Measurements from ENCODE around the gene MADCAM1. TPM values are rescaled to one million over a fixed set of nuclear protein-coding genes. Genes with fewer than 3 reads are reported as not detected.
"Not testable (repeated sequence)": the region's sequence is repeated elsewhere in the genome, so short reads cannot be mapped to it uniquely, and the experiment has no call there.

Gene MADCAM1
- total RNA-seq, 1 donor from 2014 or later: 0.07 TPM

DNA sequence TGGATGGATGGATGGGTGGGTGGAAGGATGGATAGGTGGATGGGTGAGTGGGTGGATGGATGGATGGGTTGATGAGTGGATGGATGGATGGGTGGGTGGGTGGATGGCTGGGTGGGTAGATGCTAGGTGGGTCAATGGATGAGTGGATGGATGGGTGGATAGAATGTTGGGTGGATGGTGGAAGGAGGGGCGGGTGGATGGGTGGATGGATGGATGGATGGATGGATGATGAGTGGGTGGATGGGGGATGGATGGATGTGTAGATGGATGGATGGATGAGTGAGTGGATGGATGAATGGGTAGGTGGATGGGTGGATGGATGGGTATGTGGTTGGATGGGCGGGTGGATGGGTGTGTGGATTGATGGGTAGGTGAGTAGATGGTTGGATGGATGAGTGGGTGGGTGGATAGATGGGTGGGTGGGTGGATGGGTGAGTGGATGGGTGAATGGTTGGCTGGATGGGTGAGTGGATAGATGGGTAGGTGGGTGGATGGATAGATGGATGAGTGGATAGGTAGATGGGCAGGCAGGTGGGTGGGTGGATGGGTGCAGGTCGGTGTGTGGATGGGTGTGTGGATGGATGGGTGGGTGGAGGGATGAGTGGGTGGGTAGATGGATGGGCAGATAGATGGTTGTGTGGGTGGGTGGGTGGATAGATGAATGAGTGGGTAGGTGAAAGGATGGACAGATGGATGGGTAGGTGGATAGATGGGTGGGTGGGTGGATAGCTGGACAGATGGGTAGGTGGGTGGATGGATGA is 31.1 kb upstream of the MADCAM1 start:
- no peak for DNase-seq (ENCODE audit: low read depth, low spot score)

DNA sequence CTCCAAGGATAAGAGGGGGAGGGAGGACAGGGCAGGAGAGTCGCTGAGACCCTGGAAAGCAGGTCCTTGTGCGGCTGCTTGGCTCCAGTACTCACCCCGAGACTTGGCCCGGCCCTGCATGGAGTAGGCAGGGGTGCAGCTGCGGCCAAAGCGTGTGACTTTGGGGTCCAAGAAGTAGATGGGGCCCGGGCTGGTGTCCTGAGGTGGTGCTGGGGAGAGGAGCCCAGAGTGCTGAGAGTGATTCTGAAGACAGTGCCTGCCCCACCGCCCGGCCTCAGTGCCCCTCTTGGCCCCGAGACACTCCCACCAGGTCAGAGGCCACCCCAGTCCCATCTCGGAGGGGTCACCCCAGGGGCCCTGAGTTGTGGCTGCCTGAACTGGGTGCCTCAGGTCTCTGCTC is 28.7 kb upstream of the MADCAM1 start:
- no peak for DNase-seq (ENCODE audit: low read depth, low spot score)

DNA sequence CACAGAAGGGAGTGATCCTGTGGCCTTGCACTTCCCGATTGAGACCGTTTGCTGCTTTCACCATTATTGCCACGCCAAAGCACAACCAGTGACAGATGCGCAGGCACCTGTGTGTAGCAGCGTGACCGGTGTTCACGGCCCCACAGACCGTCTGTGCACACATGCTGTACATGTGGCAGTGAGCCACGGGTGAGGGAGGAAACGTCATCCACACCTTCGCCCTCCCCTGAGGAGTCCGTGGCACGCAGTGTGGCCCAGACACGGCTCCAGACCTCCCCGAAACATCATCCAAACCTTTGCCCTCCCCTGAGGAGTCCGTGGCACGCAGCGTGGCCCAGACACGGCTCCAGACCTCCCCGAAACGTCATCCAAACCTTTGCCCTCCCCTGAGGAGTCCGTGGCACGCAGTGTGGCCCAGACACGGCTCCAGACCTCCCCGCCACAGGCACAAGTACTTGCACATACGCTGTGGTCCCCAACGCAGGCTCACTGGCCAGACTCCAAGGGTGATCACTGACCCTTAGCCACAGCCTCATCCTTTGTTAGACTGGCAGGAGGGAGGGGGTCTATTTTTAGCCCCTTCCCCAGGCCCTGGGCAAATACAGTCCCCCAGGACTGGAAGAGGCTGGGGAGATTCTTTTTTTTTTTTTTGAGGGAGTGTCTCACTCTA is 27.6 kb upstream of the MADCAM1 start:
- no peak for DNase-seq (ENCODE audit: low read depth, low spot score)

DNA sequence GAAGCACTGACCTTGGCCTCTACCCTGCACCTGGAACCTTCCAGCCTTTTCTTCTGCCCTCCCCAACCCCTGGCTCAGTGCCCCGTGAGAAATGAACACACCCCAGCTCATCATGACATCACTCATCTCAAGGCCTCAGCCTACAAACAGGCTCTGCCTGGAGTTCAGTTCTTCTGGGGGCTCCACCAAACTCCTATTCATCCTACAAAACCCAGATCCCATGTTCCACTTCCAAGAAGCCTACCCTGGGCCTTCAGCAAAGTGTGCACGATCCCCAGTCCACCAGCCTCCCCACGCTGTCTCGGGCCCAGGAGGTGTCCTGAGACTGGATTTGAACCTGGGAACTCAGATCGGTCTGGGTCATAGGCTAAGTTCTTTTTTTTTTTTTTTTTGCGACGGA is 26.5 kb upstream of the MADCAM1 start:
- DNase-seq (ENCODE audit: low read depth, low spot score): no peak

DNA sequence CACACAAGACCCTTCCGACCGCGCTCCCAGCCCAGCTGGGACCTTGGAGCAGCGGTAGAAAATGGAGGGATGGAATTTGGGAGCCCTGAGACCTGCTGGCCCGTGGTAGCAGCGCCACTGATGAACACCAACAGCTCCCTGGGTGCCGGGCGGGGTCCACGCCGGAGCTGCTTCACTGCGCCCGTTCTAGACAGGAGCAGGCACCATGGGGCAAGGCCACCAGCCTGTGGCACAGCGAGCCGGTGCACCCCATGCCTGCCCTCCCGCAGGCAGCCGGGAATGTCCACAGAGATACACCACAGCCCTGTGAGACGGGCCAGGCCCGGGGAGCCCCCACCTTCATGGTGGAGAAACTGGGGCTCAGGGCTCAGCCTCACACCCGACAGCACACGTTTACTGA is 25.6 kb upstream of the MADCAM1 start:
- no peak for DNase-seq (ENCODE audit: low read depth, low spot score)

DNA sequence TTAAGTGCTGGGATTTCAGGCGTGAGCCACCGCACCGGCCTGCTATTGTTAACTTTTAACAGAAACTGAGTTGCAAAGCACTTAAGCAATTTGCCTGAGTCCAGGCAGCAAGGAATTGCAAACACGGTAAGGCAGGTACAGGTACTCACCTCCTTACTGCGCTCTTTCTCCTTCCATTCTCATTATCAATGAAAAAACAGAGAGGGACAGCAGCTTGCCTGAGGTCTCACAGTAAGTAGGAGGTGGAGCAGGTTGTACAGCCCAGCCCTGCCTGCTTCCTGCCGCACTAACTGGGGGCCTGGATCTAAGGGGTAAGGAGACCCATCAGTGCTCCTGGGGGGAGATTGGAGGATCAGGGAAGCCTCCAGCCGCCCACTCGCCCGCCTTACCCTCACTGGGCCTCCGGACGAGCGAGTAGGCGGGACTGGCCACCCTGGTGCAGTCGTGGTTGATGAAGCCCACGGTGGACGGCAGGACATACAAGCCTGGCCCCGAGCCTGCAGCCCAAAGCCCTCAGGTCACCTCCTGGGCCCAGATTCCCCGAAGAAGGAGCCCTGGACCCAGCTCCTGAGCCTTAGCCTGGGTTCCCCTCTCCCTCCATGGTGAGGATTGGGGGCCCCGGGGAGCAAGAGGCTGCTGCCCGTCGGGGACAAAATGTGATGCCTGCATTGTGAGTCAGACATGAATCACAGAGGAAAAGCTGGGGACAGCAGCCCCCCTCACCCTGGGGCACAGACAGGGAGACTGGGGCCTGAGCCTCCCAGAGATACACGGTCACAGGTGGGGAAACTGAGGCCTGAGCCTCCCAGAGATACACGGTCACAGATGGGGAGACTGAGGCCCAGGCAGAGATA is 24.1 kb upstream of the MADCAM1 start:
- DNase-seq (ENCODE audit: low read depth, low spot score): no peak

DNA sequence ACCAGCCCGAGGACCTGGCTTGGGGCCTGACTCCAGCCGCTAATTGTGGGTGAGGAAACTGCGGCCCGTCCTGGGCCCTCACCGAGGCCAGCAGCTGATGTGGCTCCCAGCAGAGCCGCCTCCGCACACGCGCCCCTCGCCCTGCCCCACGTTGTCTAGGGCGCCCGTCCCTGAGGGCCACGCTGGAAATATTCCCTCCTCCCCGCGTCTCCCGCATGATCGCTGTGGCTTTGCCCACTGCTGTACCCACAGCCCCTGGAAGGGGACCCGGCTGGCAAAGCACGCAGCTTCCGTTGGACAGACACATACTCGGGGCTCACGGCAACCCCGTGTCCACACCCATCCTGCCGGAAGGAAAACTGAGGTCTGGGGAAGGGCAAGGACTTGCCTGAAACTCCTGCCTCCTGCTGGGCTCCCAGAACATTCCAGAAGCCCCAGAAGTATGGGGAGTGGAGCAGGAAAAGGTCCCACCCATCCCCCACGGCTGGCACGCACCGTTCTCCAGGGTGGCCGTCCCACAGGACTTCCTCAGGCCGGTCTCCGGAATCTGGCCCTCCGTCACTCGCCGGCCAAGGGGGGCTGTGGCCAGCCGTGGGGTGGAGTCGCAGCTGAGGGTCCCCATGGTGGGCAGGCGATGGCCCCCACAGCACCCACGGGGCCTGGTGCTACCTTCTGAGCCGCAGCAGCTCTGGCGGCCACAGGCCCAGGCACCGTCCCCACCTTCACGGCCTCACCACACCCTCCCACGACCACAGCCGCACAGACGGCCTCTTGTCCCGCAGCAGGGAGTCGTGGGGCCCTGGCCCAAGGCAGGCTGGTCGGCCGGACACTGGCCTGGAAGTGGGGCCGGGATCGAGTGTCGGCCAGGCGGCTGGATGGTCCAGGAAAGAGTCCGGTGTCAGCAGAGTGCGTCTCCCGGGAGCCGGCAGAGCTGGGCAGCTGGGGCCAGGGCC is 21.9 kb upstream of the MADCAM1 start:
- DNase-seq (ENCODE audit: low read depth, low spot score): no peak

DNA sequence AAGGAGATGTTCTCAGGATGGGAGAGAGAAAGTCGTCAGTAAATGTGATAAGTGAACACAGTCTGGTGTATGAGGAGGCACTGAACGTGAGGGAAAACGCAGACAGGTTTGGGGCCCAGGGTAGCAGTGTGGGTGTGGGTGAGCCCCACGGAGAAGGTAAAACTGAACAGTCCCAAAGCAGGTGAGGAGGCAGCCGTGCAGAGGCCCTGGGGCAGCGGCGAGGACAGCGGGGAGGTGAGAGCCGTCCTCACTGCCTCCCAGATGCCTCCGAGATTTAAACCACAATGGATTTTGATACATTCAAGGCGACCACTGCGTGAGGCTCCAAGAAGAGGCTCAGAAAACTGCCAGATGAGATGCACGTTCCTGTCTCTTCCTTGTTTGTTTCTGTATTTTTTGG is 20.9 kb upstream of the MADCAM1 start:
- no peak for DNase-seq (ENCODE audit: low read depth, low spot score)

DNA sequence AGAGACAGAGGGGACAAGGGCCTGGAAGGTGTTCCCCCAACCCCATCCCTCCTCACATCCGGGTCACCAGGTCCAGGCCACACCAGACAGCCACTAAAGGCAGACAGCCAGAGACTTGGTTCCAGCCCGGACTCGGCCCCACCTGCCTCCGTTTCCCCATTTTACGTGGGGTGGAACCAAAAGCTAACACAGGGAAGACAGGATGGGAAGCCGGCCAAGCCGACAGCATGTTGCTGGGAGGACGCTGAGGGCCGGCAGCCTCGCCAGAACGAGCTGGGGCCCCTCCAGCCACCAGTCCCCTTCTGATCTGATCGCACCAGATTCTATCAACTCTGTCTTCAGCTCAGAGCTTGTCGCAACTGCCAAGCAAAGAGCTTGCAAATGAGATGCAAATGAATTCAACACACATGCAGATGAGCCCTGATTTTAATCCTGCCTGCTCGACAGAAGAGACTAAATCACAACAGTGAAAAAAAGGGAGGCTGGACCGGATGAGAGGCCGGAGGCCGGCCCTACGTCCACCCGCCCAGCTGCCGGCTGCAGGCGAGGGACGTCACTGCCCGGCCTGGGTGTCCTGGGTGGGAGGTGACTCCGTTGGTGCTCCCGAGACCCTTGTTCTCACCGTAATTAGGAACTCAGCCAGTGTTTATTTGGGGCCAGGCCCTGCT is 17.9 kb upstream of the MADCAM1 start:
- DNase-seq (ENCODE audit: low read depth, low spot score): no peak

DNA sequence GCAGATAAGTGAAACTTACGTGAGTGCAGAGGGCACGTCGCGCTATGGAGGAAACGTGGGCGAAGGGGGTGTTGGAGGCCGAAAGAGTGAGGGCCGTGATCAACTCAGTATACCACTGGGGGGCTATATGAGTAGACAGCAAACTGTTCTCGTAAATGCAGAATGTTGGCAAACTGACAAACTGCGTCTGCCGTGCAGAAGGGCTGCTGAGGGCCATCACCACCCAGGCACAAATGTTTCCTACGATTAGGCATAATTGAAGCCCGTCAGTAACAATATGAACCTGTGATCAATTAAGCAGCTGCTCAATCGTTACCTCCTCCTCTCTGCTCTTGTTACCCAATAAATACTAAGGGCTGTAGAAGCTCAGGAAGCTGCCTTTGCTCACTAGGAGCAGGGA is 17.3 kb upstream of the MADCAM1 start:
- DNase-seq (ENCODE audit: low read depth, low spot score): no peak

DNA sequence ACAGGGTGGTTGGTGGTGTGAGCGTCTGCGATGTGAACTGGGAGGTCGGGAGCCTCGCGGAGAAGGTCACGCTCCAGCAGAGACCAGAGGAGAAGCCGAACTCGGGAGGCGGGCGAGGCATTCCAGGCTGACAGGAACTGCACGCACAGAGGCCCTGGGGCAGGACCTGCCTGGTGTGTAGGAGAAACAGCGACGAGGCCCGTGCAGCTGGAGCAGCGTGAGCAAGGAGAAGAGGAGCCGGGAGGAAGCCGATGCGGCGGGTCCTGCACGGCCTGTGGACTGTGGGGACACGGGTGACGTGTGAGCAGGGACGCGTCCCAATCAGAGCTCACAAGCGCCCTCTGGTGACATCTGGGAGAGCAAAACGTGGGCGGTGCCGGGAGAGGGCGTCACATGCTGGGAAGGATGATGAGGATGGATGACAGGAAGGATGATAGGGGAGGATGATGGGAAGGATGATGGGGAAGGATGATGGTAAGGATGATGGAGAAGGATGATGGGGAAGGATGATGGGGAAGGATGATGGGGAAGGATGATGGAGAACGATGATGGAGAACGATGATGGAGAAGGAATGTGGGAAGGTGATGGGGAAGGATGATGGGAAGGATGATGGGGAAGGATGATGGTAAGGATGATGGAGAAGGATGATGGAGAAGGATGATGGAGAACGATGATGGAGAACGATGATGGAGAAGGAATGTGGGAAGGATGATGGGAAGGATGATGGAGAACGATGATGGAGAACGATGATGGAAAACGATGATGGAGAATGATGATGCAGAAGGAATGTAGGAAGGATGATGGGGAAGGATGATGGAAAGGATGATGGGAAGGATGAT is 16.1 kb upstream of the MADCAM1 start:
- no peak for DNase-seq (ENCODE audit: low read depth, low spot score)

DNA sequence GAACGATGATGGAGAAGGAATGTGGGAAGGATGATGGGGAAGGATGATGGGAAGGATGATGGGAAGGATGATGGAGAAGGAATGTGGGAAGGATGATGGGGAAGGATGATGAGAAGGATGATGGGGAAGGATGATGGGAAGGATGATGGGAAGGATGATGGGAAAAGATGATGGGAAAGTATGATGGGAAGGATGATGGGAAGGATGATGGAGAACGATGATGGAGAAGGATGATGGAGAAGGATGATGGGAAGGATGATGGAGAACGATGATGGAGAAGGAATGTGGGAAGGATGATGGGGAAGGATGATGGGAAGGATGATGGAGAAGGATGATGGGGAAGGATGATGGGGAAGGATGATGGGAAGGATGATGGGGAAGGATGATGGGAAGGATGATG is 15.2 kb upstream of the MADCAM1 start:
- not testable (repeated sequence) for DNase-seq (ENCODE audit: low read depth, low spot score)

DNA sequence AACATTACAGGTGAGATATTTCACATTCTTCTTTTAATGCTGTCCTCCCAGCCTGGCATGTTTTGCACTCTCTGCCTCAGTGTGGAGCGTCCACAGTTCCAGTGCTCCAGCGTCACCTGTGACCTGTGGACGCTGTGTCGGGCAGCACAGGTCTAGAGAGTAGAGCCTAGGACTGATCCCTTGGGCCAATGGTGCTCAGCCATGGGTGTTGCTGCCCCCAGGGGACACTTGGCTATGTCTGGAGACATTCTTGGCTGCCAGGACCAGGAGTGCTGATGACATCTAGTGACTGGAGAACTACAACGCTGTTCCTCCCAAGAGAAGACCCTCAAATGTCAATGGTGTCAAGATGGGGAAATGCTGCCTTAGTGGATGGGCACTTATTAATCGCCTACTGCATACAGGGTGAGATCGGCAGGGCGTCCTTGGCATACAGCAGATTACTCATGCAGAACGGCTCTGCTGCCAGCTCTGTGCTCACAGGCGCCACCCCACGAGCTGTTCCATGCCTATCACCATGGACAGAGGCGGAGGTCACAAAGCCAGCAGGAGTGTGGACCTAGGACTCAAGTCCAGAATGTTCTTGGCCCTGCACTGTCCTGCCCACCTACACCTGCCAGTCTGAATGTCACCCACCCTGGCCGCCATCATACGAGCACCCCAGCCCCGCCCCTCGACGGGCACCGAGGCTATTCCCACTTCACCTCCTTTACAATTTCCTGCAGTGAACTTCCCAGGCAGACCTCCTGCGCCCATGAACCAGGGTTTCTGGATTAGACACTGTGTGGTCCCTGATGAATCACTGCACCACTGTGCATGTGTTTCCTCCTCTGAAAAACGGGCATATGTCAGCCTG is 13.9 kb upstream of the MADCAM1 start:
- no peak for DNase-seq (ENCODE audit: low read depth, low spot score)

DNA sequence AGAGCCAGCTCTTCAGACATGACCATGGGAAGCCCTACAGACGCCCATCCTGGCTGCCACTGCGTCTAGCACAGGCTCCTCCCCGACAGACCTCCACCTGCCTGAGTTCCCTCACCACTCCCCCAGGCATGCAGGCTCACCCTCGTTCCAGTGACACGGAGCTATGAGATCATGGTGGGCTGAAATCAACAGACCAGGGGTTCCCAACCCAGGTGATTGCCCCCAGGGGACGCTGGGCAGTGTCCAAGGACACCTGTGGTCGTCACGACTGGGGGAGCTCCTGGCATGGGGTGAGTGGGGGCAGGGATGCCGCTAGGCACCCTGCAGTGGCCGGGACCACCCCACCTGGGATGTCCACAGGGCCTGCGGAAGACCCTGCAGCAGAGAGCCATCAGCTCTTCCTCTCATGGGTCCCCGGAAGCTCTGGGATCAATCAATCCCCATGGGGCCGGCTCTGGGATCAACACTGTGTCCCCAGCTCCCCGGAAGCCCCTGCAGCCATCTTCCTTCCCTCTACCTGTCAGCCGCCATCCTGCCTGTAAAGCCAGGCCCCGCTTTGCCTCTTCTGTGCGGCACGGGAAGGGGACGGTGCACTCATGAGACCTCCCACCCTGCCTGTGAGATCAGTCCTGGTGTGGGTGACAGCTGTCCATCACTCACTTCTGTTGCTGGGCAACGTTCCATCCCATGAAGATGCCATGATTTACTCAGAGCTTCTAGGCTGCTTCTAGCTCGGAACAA is 12.8 kb upstream of the MADCAM1 start:
- no peak for DNase-seq (ENCODE audit: low read depth, low spot score)

DNA sequence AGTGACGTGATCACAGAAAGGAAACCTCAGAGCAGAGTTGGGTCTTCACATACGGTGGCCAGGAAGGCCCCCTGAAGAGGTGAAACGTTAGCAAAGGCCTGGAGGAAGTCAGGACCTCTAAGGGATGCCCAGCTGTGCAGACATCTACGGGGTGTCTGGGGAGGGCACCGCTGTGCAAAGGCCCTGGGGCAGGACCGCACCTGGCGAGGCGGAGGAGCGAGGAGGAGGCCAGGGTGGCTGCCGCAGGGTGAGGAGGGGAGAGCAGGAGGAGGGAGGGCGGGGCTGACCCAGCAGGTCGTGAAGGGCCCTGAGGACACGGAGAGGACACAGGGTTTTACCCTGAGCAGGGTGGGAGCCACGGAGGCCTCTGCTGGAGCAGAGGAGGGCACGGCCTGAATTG is 11.8 kb upstream of the MADCAM1 start:
- no peak for DNase-seq (ENCODE audit: low read depth, low spot score)

DNA sequence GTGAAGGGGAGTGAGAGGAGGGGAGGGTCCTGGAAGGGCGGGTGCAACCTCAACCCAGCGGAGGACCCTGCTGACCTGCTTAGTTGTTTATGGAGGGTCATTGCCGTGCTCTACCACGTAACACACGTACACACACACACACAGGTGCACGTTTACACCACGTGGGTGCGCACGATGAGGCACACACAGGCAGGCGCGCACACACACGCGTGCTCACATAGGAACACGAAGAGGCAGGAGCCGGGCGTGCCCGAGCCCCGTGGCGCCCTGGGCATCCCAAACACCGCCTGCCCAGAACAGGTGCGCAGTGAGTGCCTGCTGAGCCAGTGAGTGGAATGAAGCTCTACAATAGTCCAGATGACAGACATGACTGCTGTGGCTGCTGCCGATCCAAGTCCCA is 11.2 kb upstream of the MADCAM1 start:
- DNase-seq (ENCODE audit: low read depth, low spot score): no peak

DNA sequence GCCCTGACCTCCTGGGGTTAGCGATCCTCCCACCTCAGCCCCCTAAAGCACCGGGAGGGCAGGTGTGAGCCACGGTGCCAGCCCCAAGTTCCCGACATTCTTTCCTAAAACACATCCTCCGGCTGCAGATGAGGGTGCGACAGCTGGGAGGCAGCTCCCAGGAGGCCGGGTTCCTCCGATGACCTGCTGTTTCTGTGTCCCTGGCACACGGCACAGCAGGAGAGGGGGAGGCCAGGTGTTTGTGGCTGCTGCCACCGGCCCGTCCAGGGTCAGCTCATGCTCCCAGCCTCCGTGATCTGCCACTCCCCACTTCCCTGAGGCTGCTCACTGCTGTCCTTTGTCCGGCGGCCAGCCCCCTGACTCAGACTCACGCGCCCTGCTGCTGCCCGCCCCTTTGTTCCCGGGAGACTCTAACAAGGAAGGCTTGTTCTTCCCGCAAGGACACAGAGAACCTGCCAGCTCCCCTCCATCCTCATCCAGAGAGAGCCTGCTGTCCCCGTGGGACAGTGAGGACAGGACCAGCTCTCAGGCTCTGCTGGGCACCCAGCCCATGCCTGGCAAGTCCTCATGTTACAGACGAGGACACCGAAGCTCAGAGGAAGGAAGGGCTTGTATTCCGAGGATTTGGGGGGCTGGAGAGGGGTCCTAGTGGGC is 10.6 kb upstream of the MADCAM1 start:
- no peak for DNase-seq (ENCODE audit: low read depth, low spot score)

Measured in pulmonary artery endothelial cell (primary cell).